Kidney (tissue), 14 donors: ENCODE results near the gene C11orf52. TPM values are rescaled to one million over a fixed set of nuclear protein-coding genes. Genes with fewer than 3 reads are reported as not detected.

Experiments used
- DNase-seq, 5 donors: peaks; one replicate each; pipeline ENCODE4 v3.0.0-alpha.2; 2013 to 2020
- FAIRE-seq: peaks from 2 replicates; lab custom pipeline; 2012; peaks lifted over from hg19 to GRCh38; lab: Jason Lieb, UNC
- H3K27ac ChIP-seq, 2 donors: one replicate each; pipeline ENCODE4 v1.7.0; 2013; ENCODE audit warnings: low read depth in 2 of 2, low read length in 2 of 2, inconsistent platforms in 1 of 2
- H3K27me3 ChIP-seq: one replicate; pipeline ENCODE4 v1.7.1; 2013; ENCODE audit warnings: low read length, inconsistent platforms; ENCODE audit not compliant: control insufficient read depth, insufficient read depth
- H3K36me3 ChIP-seq, 3 donors: one replicate each; pipeline versions ENCODE4 v1.7.0 to v1.7.1; 2013; ENCODE audit warnings: low read length in 3 of 3, control low read depth in 1 of 3, inconsistent platforms in 1 of 3; ENCODE audit not compliant: insufficient read depth in 3 of 3, control insufficient read depth in 2 of 3
- H3K4me1 ChIP-seq, 3 donors: one replicate each; pipeline versions ENCODE4 v1.7.0 to v1.7.1; 2013; ENCODE audit warnings: low read length in 3 of 3, inconsistent platforms in 1 of 3, low read depth in 1 of 3; ENCODE audit not compliant: control insufficient read depth in 2 of 3, insufficient read depth in 2 of 3
- H3K4me3 ChIP-seq, 3 donors: one replicate each; pipeline versions ENCODE4 v1.7.0 to v1.8.1; 2013; ENCODE audit warnings: low read length in 3 of 3, control low read depth in 1 of 3, inconsistent platforms in 1 of 3
- H3K9ac ChIP-seq, 3 donors: one replicate each; pipeline versions ENCODE4 v1.7.0 to v1.7.1; 2013; ENCODE audit warnings: low read length in 3 of 3, control low read depth in 1 of 3, inconsistent platforms in 1 of 3
- H3K9me3 ChIP-seq, 3 donors: one replicate each; pipeline versions ENCODE4 v1.7.0 to v1.7.1; 2013; ENCODE audit warnings: low read length in 3 of 3, control low read depth in 1 of 3, inconsistent platforms in 1 of 3; ENCODE audit not compliant: control insufficient read depth in 2 of 3, insufficient read depth in 1 of 3
- CTCF ChIP-seq: IDR thresholded peaks from 3 replicates; pipeline ENCODE4 v1.5.1; 2012; ENCODE audit warnings: mild to moderate bottlenecking, moderate library complexity, borderline replicate concordance; ENCODE audit not compliant: insufficient read depth; ENCODE audit errors: extremely low read depth
- intact Hi-C: fragments of 100-400 bp; cut with DNase I; formaldehyde crosslinking; loops from one replicate; pipeline ENCODE4 v1.11.1; 2022
- polyA plus RNA-seq: library from polyadenylated mRNA; stranded (reverse); fragments of 350-450 nt; fragmentation: Illumina TruSeq; extraction: RNeasy Lipid Tissue Mini Kit (QIAGEN cat#74804); gene quantifications from one replicate; pipeline ENCODE4 v1.2.3, GENCODE V29; 2014; ENCODE audit warnings: low read depth, low replicate concordance; ENCODE audit not compliant: insufficient read depth
- total RNA-seq: library from RNA; stranded (reverse); fragmentation: NEBNext Ultra II Directional; extraction: Animal tissue kit (Norgen Biotek cat#: 25700); gene quantifications from one replicate; pipeline ENCODE4 v1.2.1, GENCODE V29; 2021
- donor health status: control.
- donor health status: control.
- donor health status: control.
- donor health status: control.
- donor health status: control.
- donor health status: DM: yes; HTN: yes; CAD: no.
- donor health status: Normal renal cell carcinoma (clear cell type).

Gene C11orf52
- total and polyA plus RNA-seq, 2 donors from 2014 or later = 27.8 to 103 TPM

GRCh38 chr11:111937461-111937769 is 18.7 kb downstream of the C11orf52 start:
- intact Hi-C loops = loop anchor here (10.0 kb wide), 1 partner anchor 47 kb away; no protein-coding TSS in a partner anchor
- H3K9ac ChIP-seq = peak overlapping the region in 2 of 3 donors; percentile 18 to 37
- FAIRE-seq = no peak

GRCh38 chr11:111937844-111938243 is 19.1 kb downstream of the C11orf52 start:
- intact Hi-C loops = loop anchor here (10.0 kb wide), 1 partner anchor 47 kb away; no protein-coding TSS in a partner anchor
- TF ChIP-seq CTCF = no peak
- no peaks in the 10 kb centered on the region for H3K27me3 ChIP-seq
- FAIRE-seq = no peak
- peak overlapping the region in 2 of 3 donors; percentile 71 to 79 for H3K4me3 ChIP-seq
- H3K9me3 ChIP-seq = no peaks in the 10 kb centered on the region
- DNase-seq = no peak
- H3K4me1 ChIP-seq = peaks cover 10 to 12% (median 10%) of the 10 kb centered on the region in 3 donors
- no peak overlapping the region for H3K27ac ChIP-seq
- peak overlapping the region in 1 of 3 donors; percentile 37 for H3K9ac ChIP-seq
- no peaks in the 10 kb centered on the region for H3K36me3 ChIP-seq

More at GRCh38 chr11:111937461-111937769, 18.7 kb downstream of the C11orf52 start:
- no peak for TF ChIP-seq CTCF
- no peaks in the 10 kb centered on the region for H3K9me3 ChIP-seq
- H3K4me3 ChIP-seq = peak overlapping the region; percentile 71 to 81 (median 79)
- H3K36me3 ChIP-seq = no peaks in the 10 kb centered on the region
- H3K4me1 ChIP-seq = peaks cover 10 to 12% (median 10%) of the 10 kb centered on the region in 3 donors
- no peaks in the 10 kb centered on the region for H3K27me3 ChIP-seq
- no peak overlapping the region for H3K27ac ChIP-seq
- no peak for DNase-seq

- H3K9ac ChIP-seq = no peak overlapping the region
- peak in 1 of 5 donors; percentile 43 for DNase-seq
- H3K27me3 ChIP-seq = no peaks in the 10 kb centered on the region
- no peak overlapping the region for H3K27ac ChIP-seq
- no peak for TF ChIP-seq CTCF
- peaks cover 10 to 12% (median 10%) of the 10 kb centered on the region in 3 donors for H3K4me1 ChIP-seq
- H3K9me3 ChIP-seq = no peaks in the 10 kb centered on the region
- FAIRE-seq = no peak
- intact Hi-C loops = loop anchor here (10.0 kb wide), 1 partner anchor 46 kb away; no protein-coding TSS in a partner anchor
- H3K4me3 ChIP-seq = no peak overlapping the region
- H3K36me3 ChIP-seq = no peaks in the 10 kb centered on the region
Observed at GRCh38 chr11:111938687-111939160, 20.0 kb downstream of the C11orf52 start.
